ENCODE results near the gene NUP54. TPM values are rescaled to one million over a fixed set of nuclear protein-coding genes. Genes with fewer than 3 reads are reported as not detected.
A peak's percentile ranks its signal among the peaks of the same experiment; 100 is the strongest.

NUP54 gene
- total and polyA plus RNA-seq, 2 of the 8 experiments (the other 6 are each of a cell fraction or from before 2014, with no cell fraction given) = 51.4 to 103 TPM

DNA sequence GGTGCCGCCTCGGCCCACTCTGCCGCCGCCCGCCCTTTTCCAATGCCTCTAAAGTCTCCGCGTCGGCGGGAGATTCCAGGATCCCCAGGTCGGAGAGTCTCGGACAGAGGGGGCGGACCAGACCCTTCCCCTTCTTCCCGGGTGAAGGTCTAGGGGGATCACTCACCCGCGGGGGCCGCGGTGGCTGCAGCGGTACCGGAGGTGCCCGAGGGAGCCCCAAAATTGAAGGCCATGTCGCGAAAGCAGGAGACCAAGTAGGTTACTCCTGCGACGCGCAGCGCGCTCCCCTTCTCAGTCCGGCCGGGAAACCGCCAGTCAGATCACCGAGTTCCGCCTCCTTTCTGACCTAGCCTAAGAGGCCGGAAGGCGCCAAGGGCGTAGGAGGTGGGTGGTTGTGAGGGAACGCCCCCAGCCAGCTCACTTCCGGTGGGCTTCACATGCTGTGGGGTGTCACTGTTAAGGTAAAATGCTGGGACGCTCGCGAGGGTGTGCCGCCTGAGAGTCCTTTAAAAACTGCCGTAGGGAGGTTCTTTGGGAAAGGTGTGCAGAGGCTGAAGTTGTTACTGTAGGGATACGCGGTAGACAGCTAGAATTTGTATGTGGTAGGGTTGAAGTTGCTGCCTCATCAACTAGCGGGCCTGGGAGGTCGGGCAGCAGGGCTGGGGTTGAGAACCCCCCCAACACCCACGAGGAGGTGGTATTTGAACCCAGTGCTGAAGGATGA, at the start of gene NUP54 (continued):
- TF ChIP-seq GABPA (IDR thresholded peaks at IDR 0.05; ENCODE audit: borderline replicate concordance, insufficient read depth, low read length) = peak; percentile 96
- TF ChIP-seq CREB1 (IDR thresholded peaks at IDR 0.05) = peak; percentile 89
- TF ChIP-seq EGR1 (IDR thresholded peaks at IDR 0.05; ENCODE audit: borderline replicate concordance, low read depth, low read length) = peak; percentile 84; the same call in 1 of the 2 replicates
- TF ChIP-seq, protein P1, sequence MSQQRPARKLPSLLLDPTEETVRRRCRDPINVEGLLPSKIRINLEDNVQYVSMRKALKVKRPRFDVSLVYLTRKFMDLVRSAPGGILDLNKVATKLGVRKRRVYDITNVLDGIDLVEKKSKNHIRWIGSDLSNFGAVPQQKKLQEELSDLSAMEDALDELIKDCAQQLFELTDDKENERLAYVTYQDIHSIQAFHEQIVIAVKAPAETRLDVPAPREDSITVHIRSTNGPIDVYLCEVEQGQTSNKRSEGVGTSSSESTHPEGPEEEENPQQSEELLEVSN (IDR thresholded peaks at IDR 0.05) = peak; percentile 45
- peak; percentile 67; the same call in 1 of the 2 replicates for TF ChIP-seq YY1 (IDR thresholded peaks at IDR 0.05; ENCODE audit: low read depth, low read length)
- TF ChIP-seq SP4 (IDR thresholded peaks at IDR 0.05; ENCODE audit: low read length) = peak; percentile 95
- peak; percentile 71; the same call in 1 of the 2 replicates for TF ChIP-seq CHD2 (IDR thresholded peaks at IDR 0.05; ENCODE audit: low read length)
- TF ChIP-seq SIX5 (IDR thresholded peaks at IDR 0.05; ENCODE audit: low read depth, low read length) = no peak; the same call in 1 of the 2 replicates
- no peak for TF ChIP-seq NANOG (IDR thresholded peaks at IDR 0.05; ENCODE audit: insufficient read depth, low read depth, low read length, poor library complexity, severe bottlenecking)
- TF ChIP-seq BACH1 (IDR thresholded peaks at IDR 0.05; ENCODE audit: low read length) = no peak

Data from H1 (cell line).